ENCODE measurements around the gene IGFN1. TPM values are rescaled to one million over a fixed set of nuclear protein-coding genes. Genes with fewer than 3 reads are reported as not detected.

The IGFN1 gene
- total and polyA plus RNA-seq, 10 of the 15 experiments (the other 5 are each of a cell fraction or from before 2014, with no cell fraction given), result not detected

DNA sequence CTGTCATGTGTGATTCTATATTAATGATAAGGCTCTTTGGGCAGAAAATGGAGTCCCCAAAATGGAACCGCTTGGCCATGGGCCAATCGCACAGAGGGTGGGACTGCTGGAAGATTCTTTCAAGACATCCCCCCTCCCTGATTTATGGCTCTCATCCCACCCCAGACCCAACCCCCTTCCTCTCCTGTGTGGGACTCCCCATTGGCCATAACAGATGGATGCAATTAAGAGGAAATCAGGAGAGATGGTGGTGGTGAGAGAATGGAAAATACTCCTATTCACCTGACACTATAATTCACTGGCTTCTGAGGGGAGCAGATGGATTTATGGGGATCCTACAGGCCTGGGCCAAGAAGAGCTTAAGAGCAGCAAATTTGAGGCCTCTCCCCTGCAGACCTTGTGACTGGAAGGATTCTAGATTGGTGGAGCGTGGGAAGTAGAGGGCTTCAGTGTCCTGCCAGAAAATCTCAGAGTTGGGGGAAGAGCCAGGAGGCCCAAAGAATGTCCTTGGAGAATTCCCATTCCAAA lies 1.7 kb downstream of the IGFN1 start (continued):
- no peak for TF ChIP-seq PBX3 (IDR thresholded peaks at IDR 0.05; ENCODE audit: insufficient replicate concordance, low read depth, low read length)

DNA sequence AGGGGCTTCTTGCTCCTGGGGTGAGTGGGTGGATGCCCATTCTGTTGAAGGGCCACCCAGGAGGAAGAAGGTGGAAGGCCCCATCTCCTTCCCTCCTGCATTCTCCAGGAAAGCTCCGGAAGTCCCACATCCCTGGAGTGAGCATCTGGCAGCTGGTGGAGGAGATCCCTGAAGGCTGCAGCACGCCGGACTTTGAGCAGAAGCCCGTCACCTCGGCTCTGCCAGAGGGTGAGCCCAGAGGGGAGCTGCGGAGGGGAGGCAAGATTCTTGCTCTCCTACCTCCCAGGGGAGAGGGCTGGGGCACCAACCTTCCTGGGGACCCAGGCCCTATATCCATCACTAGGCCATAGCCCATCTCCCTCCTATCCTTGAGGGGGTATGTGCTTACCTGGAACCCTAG lies 3.4 kb downstream of the IGFN1 start:
- ChIA-PET CTCF (no interaction called here), POLR2A (no interaction called here), RAD21 (ENCODE audit: unreplicated experiment) (no interaction called here), SMC1A (ENCODE audit: uncharacterized antibody, unreplicated experiment) (no interaction called here)
- Histone ChIP-seq H3K9me3 (replicated peaks; ENCODE audit: control insufficient read depth, insufficient read depth, low read length) (no peaks in the 10 kb centered on the region), H3K4me1 (ENCODE audit: control insufficient read depth, insufficient read depth, low read length) (no peaks in the 10 kb centered on the region), H3K36me3 (ENCODE audit: control insufficient read depth in 2 of 2, insufficient read depth in 2 of 2, low read length in 1 of 2) (no peaks in the 10 kb centered on the region), H3K27ac (ENCODE audit: control insufficient read depth, insufficient read depth) (no peak overlapping the region), H2AFZ (ENCODE audit: control insufficient read depth, low read depth, low read length) (no peak overlapping the region), H3K9ac (ENCODE audit: control insufficient read depth, insufficient read depth, low read length) (no peak overlapping the region), H3K4me3 (no peak overlapping the region), H3K27me3 (replicated peaks in 1 of 2; ENCODE audit: control insufficient read depth in 2 of 2, insufficient read depth in 2 of 2, low read length in 1 of 2) (peaks cover 0 to 3% of the 10 kb centered on the region in 2 experiments; a peak in 3 of 4 replicates), H3K79me2 (ENCODE audit: control insufficient read depth, insufficient read depth, low read length) (no peaks in the 10 kb centered on the region), H3K4me2 (ENCODE audit: control insufficient read depth, insufficient read depth) (no peak overlapping the region), H4K20me1 (ENCODE audit: control insufficient read depth, insufficient read depth) (no peaks in the 10 kb centered on the region)
- TF ChIP-seq WRNIP1 (IDR thresholded peaks at IDR 0.05; ENCODE audit: borderline replicate concordance, low read depth, low read length) (no peak), NR2F1 (conservative IDR thresholded peaks at IDR 0.05) (no peak), PKNOX1 (IDR thresholded peaks at IDR 0.05) (no peak), LARP7 (IDR thresholded peaks at IDR 0.05) (no peak), CBX5 (IDR thresholded peaks at IDR 0.05; ENCODE audit: low read depth) (no peak), FOXK2 (IDR thresholded peaks at IDR 0.05) (no peak), CEBPB (IDR thresholded peaks at IDR 0.05; ENCODE audit: borderline replicate concordance in 1 of 2, low read depth in 2 of 2, low read length in 2 of 2) (no peak), ZNF207 (IDR thresholded peaks at IDR 0.05; ENCODE audit: borderline replicate concordance) (no peak), SPI1 (IDR thresholded peaks at IDR 0.05; ENCODE audit: borderline replicate concordance, insufficient read depth, low read depth, low read length) (no peak)
- WGBS (ENCODE audit: insufficient coverage, insufficient replicate concordance, low lambda C conversion rate, missing lambda C conversion rate), result 15% methylated on average over 6 of the region's 6 CpGs
- FAIRE-seq (no peak), ATAC-seq (no peak), DNase-seq (ENCODE audit: low read depth, low spot score) (no peak)
- BruUV-seq (replicated peaks), result no TSS peak
- intact Hi-C loops (cut with micrococcal nuclease; ENCODE audit: unreplicated experiment), result no loop called here
- in situ Hi-C loops (cut with MboI), result no loop called here

Data from GM12878 (cell line).